ENCODE measurements around the gene SRSF10.

SRSF10 gene

DNA sequence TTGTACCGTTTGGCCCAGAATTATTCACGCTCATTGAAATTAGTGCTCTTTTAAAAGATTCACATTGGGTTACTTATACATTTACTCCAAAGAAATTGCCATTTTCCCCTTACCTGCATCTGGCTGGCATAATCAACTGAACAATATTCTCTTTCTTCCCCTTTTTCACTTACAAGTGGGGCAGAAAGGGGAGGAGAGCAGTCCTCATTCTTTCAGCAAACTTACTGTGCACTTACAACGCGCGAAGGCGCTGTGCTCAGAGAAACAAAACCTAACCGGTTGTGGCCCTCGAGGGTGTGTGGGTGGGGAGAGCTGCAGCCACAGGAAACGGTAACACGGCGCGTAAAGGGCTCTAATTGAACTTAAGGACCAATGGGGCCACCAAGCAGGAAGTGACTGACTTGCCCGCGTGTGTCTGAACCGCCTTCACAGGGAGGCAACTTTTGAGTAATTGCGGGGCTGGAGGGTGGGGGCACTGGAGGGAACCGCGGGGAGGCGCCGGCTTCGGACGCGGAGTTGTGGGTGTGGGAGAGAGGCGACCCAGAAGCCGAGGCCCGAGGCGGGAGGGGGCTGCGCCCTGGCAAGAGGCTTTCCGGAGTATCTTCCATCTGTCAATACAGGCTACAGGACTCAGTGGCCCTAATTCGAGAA lies 21.2 kb downstream of the SRSF10 start:
- peak; percentile 97 to 99 (median 98) for DNase-seq

DNA sequence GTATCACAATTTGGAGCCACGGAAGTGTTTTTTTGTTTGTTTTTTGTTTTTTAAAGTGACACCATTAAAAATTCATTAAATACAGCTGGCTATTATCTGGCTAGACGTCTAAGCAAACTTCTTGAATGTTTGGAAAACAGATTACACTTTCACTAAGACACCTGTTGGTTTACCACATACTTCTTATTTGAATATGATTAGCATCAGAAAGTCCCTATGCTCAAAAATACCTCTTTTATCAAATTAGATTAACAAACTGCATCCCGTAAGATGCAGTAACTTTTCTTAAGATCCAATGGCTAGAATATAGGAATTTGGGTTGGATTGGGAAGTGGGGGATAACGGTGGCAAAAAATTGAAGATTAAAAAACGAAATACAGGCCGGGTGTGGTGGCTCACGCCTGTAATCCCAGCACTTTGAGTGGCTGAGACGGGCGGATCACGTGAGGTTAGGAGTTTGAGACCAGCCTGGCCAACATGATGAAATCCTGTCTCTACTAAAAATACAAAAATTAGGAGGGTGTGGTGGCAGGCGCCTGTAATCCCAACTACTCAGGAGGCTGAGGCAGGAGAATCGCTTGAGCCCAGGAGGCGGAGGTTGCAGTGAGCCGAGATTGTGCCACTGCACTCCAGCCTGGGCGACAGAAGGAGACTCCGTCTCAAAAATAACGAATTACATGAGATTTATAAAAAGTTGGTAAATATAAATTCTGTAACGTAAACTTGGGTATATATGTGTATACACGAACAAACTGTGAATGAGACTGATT lies 21.9 kb downstream of the SRSF10 start:
- peak; percentile 32 to 49 (median 38) for DNase-seq

DNA sequence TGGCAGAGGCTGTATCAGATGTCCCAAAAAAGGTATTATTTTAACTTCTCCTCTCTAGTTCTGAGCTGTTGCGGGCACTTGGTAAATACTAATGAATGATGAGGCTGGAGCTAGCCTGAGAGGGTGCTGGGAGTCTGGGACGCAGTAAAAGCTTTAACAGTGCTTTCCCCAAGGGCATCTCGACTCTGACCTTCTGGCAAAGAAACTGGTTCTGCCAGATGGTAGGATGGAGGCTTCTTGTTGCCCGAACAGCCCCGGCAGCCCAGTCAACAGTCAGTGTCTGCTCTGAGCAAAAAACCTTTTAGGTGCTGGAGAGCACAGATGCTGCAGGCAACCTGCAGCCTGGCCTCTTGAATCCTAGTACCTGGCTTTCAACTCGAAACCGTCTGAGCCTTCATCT lies 23.0 kb downstream of the SRSF10 start:
- DNase-seq = no peak

DNA sequence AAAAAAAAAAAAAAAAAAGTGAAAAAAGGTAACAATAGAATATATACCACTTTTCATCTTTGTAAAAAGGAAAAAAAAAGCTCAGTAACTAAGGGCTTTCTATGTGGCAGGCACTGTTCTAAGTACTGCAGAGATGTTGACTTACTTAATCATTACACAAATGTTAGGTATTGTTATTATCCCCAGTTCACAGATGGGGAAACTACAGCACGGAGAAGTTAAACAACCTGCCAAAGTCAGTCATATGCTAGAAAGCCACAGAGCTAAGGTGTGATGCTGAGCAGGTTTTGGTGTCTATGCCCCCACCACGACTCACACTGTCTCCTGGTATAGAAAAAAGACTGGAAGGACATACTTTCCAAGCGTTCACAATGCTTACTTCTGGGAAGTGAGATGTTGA lies 27.1 kb downstream of the SRSF10 start:
- DNase-seq = no peak

DNA sequence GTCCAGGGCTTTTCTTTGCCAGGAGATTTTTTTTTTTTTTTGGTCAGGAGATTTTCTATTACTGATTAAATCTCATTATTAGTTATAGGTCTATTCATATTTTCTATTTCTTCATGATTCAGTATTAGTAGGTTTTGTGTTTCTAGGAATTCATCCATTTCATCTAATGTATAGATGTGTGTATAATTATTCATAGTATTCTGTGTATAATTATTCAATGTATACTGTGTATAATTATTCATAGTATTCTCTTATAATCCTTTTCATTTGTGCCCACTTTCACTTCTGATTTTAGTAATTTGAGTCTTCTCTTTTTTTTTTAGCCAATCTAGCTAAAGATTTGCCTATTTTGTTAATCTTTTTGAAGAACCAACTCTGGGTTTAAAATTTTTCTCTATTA lies 32.8 kb downstream of the SRSF10 start:
- no peak for DNase-seq

DNA sequence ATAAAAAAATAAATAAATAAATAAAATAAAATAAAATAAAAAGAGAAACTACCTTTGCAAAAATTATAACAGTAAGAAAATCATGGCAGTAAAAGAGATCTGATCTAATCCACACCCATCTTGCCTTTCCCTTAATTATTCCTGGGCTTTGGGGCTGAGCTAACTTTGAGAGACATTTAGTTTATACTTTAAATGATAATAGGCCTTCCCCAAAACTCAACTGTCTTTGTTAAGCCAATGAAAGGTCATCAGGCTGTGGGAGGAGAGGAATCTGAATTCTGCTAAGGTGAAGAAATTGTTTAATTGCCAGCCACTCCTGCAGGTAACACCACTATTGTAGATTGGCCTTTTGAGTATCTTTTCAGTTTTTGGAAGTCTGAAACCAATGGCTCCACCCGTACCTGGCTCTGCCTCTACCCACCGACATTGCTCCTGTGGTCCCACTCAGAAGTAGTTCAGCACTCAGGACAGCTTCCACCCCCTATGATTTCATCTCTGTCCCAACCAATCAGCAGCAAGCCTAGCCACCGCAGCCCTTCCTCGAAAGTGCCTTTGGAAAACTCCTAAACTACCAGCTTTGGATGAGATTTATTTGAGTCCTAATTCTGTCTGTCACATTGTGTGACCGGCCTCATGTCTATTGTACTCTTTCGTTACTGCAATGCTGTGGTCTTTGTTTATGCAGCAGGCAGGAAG lies 43.5 kb downstream of the SRSF10 start:
- DNase-seq = no peak

DNA sequence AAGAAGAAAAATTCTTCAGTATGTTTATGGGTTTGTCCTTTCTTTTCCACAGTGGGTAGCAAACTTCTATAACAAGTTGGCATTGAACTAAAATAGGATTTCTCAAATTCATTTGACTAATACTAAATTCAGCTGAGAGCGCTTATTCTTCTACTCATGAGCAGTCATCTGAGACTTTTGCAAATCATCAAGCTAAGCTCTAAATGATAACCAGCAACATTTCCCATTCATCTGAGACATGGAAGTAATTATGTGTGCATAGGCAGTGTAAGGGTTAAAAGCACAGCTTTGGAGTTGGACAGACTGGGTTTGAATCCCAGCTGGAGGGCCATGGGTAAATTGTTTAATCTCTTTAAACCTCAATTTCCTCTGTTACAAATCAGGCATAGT lies 48.6 kb downstream of the SRSF10 start:
- no peak for DNase-seq

DNA sequence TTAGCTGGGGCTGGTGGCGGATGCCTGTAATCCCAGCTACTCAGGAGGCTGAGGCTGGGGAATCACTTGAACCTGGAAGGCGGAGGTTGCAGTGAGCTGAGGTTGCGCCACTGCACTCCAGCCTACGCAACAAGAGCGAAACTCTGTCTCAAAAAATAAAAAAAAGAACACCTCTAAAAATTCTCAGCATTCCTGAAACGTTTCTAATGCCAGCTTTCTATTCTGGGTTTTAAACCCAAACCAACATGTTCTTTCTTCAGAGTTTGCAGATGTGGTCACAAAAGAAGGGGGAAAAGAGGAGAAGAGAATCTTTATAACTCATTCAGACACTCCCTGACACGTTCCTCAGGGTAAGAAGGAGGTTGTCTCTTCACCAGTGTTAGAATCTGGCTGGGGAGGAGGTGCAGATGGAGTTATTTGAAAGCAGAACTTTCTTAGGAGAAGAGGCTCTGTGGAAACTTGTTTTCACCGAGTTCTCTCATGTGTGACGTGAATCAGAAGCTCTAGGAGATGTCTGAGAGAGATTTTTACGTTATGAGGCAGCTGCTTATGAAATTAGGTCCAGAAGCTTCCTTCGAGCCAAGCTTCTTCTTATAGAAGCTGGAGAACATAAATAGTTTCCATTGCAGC lies 49.2 kb downstream of the SRSF10 start:
- DNase-seq = peak; percentile 56 to 88 (median 67)

DNA sequence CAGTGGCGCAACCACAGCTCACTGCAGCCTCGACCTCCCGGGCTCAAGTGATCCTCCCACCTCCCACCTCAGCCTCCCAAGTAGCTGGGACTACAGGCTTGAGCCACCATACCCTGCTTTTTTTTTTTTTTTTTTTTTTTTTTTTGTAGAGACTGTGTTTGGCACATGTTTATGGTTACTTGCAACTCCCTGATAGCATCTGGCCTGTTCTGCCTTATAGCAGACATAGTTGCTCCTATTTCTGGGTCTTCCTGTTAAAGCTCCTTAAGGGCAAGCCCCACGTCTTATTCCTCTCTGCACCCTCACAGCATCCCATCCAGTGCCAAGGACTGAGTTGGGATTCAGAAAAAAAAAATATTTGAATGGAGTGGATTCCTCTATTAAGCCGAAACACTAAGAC lies 49.9 kb downstream of the SRSF10 start:
- no peak for DNase-seq

DNA sequence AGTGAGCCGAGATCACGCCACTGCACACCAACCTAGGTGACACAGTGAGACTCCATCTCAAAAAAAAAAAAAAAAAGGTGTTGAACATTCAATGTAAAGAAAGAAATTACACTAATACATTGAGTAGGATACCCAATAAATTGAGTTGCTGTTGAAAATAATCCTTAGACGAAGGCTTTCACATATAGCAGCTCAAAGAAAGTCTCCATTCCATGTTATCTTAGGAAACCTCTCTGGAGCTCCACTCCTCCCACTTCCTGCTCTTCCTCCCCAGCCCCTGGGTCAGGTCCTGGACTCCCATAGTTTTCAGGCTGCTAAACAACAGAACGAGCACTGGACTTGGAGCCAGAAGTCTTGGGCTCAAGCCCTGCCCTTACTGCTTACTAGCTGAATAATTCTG lies 51.3 kb downstream of the SRSF10 start:
- DNase-seq = no peak

DNA sequence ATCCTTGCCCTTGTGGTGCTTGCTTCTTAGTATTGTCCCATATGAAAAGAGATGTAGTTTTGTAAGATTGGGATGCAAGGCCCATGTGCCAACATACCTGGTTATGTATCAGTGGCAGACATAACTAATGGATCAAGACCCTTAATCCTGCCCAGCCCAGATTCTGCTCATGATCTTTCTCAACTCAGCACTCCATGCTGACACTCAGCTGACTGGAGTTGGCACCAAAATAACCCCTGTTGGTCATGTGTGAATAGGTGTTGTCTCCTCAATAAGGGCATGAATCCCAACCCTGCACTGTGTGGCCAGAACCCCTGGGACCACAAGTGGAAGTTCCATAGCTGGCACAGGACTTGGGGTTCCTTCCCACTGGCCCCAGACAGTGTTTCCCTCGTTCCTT lies 53.0 kb downstream of the SRSF10 start:
- DNase-seq = no peak

DNA sequence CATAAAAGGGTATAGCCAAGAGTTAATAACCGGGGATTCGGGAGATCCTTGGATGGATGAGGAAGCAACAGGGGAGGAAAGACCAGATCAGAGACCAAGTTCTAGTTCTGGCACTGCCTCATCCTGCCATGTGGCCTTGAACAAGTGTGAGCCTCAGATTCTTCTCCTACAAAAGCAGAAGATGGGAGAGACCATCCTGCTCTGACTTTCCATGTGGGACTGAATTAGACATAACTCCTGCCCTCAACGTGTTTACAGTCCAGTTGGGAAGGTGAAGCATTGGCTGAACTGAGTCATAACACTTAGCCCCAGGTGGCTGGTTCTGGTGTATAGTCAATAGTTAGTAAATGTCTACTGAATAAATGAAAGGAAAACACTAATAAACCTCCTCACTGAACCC lies 54.8 kb downstream of the SRSF10 start:
- DNase-seq = no peak

DNA sequence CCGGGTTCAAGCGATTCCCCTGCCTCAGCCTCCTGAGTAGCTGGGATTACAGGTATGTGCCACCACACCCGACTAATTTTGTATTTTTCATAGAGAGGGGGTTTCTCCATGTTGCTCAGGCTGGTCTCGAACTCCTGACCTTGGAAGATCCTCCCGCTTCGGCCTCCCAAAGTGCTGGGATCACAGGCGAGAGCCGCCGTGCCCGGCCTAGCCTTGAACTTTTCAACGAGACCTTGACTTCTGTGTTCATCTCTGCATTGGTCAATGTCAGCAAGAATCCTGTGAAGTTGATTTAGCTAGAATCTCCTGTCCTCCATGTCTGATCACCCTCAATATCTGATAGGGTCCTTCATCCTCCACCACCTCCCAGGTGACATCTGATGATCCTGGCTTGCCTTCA lies 55.5 kb downstream of the SRSF10 start:
- no peak for DNase-seq

DNA sequence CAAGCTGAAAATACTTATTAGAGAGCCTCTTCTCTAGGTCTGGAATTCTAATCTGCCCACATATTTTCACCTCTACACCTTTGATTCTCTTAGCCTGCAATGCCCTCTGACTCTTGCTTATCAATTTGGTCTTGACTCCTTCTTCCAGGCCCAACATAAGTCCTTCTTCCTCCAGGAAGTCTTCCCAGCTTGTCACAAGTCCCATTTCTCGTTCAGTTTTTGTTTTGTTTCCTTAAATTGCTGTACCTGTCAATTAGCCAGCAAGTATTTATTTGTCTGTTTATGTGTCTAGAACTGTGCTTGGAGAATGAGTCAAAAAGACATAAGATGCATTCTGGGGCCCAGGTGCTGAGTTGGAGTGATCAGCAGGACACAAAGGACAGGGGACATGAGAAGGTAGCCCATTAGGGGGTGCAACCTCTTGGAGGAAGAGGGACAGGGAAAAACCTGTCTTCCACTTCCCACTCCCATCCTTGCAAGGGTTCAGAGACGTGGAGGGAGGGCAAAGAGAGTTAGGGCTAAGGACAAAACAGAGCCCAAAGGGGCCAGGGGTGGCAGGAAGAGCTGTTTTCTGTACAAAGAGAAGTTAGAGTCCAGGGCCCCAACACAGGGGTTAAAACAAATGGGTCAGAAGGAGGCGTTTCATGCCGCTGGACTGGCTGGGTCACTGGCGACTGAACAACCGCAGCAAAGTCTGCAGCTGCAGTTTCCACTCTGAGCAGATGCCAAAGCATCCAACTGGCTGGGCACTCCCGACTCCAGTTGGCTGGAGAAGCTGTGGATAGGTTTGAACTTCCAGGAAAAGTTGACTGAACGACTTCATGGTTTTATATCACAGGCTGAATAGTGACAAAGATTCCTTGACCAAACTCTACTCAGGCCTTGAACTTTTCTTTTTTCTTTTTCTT lies 56.3 kb downstream of the SRSF10 start:
- DNase-seq = no peak

DNA sequence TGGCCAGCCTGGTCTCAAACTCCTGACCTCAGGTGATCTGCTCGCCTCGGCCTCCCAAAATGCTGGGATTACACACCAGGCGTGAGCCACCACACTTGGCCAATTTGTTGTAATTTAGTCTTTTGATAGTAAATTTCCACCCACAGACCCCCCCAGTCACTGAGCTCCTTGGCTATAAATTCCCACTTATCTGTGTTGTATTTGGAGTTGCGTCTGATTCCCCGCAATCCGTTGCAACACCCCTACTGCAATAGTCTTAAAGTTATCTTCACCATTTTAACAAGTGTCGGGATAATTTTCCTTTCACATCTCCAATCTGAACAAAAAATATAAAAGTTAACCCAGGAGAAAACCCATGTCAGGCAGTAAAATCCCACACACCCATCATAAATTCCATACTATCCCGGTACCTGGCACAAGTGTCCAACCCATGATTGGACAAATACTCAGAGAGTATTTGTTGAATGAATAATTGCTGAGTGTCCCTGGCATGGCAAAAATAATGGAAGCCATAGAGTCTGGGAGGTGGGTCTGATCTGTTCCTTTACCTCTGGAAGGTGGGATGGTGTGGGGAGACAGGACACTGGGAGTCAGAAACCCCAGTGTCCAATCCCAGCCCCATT lies 57.7 kb downstream of the SRSF10 start:
- DNase-seq = no peak

DNA sequence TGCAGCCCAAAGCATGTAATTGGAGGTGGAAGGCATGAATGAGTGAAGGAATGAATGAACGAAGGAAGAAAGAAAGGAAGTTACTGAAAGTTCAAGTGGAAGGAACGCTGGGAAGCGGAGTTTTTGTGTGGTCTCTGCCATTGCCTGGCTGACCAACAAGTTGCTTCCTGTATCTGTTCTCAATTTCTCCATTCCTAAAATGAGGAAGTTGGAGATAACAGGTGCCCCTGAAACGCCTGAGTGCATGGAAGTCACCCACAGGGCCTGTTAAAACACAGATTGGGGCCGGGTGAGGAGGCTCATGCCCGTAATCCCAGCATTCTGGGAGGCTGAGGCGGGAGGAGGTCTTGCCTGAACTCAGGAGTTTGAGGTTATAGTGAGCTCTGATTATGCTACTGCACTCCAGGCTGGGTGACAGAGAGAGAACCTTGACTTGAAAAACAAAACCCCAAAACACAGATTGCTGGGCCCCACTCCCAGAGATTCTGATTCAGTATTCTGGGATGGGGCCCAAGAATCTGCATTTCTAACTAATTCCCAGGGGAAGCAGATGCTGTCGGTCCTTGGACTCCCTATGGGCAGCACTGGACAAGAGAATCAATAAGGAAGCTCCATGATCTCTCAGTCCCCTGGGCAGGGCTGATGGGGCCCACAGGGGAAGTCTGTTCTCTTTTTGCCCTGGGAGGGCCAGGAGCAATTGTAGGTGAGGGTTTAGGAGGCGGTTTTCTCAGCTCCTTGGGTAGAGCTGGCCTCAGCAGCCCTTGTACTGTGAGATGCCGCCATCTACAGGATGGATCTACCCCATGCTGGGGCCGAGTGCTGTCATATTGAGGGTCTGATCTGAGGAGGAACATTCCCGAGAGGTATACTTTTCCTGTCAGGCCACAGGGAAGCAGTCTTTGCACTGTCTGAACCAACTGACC lies 63.7 kb downstream of the SRSF10 start:
- peak; percentile 83 to 93 (median 90) for DNase-seq

DNA sequence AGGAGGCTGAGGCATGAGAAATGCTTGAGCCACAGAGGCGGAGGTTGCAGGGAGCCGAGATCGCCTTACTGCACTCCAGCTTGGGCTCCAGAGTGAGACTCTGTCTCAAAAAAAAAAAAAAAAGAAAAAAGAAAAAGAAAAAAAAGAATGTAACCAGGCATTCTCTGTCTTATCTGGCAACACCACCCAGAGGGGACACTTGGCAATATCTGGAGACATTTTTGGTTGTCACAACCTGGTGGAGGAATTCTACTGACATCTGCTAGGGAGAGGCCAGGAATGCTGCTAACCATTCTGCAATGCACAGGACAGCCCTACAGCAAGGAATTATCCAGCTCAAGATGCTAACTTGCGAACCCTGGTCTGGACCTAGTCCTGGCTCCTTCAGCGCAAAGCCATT lies 64.7 kb downstream of the SRSF10 start:
- no peak for DNase-seq

DNA sequence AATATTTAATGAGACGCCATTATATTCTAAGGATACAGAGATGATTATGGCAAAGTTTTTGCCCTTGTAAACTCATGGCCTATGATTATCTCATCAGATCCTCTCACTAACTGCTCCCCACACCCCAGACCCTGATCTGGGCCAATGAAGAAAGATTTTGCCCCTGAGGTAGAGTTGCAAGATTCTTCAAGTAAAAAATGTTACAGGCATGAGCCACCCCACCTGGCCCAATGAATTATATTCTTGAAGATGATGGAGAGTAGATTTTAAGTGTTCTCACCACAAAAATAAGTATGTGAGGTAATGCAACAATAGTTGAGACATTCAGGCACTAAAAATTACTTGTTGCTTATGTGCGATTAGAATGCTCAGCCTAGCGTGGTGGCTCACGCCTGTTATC lies 65.2 kb downstream of the SRSF10 start:
- DNase-seq = no peak

All from suppressor macrophage (primary cell).